Neutrophil (primary cell): Measurements from ENCODE around the gene NIM1K.
A peak's percentile ranks its signal among the peaks of the same experiment; 100 is the strongest.

Experiments used
- H3K27ac ChIP-seq: fragments of 200-600 bp; sonication (generic); 2 replicates; pipeline ENCODE4 v1.5.1; 2016; ENCODE audit warnings: mild to moderate bottlenecking, moderate library complexity
- H3K27me3 ChIP-seq: fragments of 200-600 bp; sonication (generic); 2 replicates; pipeline ENCODE4 v1.6.0; 2016; ENCODE audit warnings: mild to moderate bottlenecking
- H3K36me3 ChIP-seq: fragments of 200-600 bp; sonication (generic); 2 replicates; pipeline ENCODE4 v1.5.1; 2017
- H3K4me1 ChIP-seq, 2 experiments: fragments of 200-600 bp in 1 of 2; sonication (generic) in 1 of 2; 1 replicate in 1 of 2; 2 replicates in 1 of 2; pipeline versions ENCODE4 v1.5.1 to v1.6.1; 2013 to 2016; ENCODE audit warnings: low read depth in 1 of 2, low read length in 1 of 2, mild to moderate bottlenecking in 1 of 2, moderate library complexity in 1 of 2; ENCODE audit not compliant: control insufficient read depth in 1 of 2, insufficient read depth in 1 of 2
- H3K4me3 ChIP-seq, 2 experiments: fragments of 200-600 bp in 1 of 2; sonication (generic) in 1 of 2; 1 replicate in 1 of 2; 2 replicates in 1 of 2; pipeline ENCODE4 v1.5.1; 2013 to 2016; ENCODE audit warnings: low read depth in 1 of 2, low read length in 1 of 2, mild to moderate bottlenecking in 1 of 2, moderate library complexity in 1 of 2
- H3K9me3 ChIP-seq: fragments of 200-600 bp; sonication (generic); 2 replicates; pipeline ENCODE4 v1.5.1; 2016
- CTCF ChIP-seq: fragments of 200-600 bp; sonication (generic); IDR thresholded peaks from 2 replicates; pipeline ENCODE4 v1.5.1; 2016; ENCODE audit warnings: antibody characterized with exemption

NIM1K gene

DNA sequence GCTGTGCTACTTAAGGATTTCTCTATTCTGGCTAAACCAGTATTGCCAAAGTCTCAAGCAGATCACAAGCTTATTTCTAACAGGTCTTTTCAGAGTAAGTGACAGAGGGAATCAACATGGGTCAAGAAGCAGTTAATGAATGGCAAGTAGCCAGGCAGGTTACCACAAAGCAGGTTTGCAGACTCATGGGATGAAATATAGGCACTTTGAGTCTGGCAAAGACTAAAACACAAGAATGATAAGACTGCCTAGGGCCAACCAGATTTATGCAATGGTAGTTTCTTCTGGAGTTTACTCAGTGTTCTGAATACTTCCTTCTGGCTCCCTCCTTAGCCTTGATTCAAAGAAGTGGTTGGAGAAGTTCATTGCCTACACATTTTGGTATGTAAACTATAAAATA is 117.6 kb downstream of the NIM1K start:
- no peak for TF ChIP-seq CTCF
- no peak overlapping the region for H3K27ac ChIP-seq

DNA sequence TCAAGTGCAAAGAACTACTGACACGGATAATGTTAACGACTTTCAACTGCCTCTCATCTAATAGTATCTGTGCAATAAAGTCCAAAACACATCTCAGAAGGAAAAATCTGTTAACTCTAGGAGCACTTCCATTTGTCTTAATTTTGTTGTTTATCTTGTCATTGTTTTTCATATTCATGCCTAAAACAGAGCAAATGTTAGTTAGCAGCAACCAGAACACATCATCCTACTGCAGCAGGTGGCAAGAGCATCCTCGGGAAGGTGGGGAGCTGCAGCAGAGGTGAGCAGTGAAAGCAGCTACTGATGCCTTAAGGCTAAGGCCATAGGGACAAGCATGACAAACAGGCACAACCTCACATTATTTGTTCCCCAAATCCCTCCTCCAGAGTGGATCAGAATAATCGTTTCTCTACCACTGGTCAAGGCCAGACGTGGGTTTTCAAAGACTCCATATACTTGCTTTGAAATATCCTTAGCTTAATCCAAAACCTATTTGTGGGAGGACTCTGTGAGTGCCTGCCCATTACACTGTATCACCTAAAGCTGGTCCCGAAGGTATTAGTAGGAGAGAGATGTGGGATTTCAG is 120.1 kb downstream of the NIM1K start:
- Histone ChIP-seq H3K4me1 (peaks cover 16 to 17% of the 10 kb centered on the region in 2 experiments), H3K9me3 (no peaks in the 10 kb centered on the region), H3K4me3 (peak overlapping the region; percentile 84 to 93), H3K36me3 (no peaks in the 10 kb centered on the region), H3K27ac (peak overlapping the region; percentile 96), H3K27me3 (peaks cover 6% of the 10 kb centered on the region)
- no peak for TF ChIP-seq CTCF

More for the DNA sequence above, 117.6 kb downstream of the NIM1K start:
- Histone ChIP-seq H3K36me3 (no peaks in the 10 kb centered on the region), H3K4me3 (no peak overlapping the region), H3K4me1 (peaks cover 16 to 17% of the 10 kb centered on the region in 2 experiments), H3K27me3 (no peaks in the 10 kb centered on the region), H3K9me3 (no peaks in the 10 kb centered on the region)

DNA sequence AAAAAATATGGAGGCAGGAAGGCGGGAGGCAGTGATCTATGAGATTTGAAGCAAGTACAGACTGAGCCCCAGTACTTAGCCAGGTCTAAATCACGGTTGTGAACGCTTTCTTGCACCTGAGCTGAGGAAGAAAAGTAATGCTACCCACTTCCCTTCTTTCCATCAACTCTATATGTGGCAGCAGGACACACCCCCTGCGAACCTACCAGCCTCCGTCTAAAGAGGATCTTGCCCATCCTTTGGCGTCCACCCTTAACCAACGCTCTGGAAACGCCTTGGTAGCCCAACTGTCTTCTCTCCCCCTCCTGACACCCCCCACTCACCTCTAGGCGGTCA is 120.6 kb downstream of the NIM1K start:
- peak overlapping the region; percentile 84 to 93 for H3K4me3 ChIP-seq
- H3K4me1 ChIP-seq = peaks cover 16 to 17% of the 10 kb centered on the region in 2 experiments
- no peak for TF ChIP-seq CTCF
- H3K27ac ChIP-seq = peak overlapping the region; percentile 96
- H3K9me3 ChIP-seq = no peaks in the 10 kb centered on the region
- no peaks in the 10 kb centered on the region for H3K36me3 ChIP-seq
- H3K27me3 ChIP-seq = peaks cover 6% of the 10 kb centered on the region

DNA sequence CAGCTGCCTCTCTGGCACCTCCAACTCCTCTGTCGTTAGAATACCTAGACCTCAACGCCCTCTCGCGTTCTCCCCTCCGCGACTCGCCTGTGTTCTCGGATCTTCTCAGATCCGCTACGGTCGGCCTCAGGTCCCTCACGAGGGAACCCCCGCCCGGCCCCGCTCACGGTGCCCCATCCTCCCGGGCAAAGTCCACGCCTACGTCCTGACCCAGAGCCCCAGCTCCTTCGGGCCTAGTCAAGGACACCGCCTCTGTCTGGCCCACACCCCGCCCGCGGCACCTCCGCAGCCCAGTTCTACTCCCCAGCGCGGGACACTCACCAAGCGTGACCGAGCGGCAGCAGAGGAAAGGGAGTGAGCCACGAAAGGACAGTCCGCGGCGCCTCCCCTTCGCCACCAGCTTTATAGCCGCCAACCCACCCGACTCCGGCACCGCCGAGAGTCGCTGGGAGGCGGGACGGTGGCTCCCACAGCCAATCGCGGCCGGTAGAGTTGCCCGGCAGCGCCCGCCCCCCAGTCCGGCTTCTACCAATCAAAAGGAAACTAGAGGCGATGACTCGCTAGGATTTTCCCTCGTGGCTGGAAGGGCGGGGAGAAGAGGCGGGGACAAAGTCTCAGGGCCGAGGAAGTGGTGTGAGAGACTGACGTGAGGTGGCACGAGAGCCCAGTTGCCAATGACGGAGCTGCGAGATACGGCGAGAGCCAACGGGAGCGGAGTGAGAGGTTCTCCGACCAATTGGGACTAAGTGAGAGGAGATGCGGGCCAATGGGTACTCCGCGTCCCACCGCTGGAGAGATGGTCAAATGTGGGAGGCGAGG is 121.2 kb downstream of the NIM1K start, which contains the start of gene HMGCS1:
HMGCS1 (minus strand) TSS at position 378 of the 819 bp plus-strand sequence. CDS start 14,447 bp downstream, outside the sequence.
- Histone ChIP-seq H3K4me3 (peak within 1 kb of the TSS; percentile 84 to 93), H3K27ac (peak within 1 kb of the TSS; percentile 96), H3K27me3 (peaks cover 6% of the 10 kb centered on the region), H3K9me3 (no peaks in the 10 kb centered on the region), H3K4me1 (peaks cover 16 to 17% of the 10 kb centered on the region in 2 experiments), H3K36me3 (no peaks in the 10 kb centered on the region)
- TF ChIP-seq CTCF = peak; percentile 33

DNA sequence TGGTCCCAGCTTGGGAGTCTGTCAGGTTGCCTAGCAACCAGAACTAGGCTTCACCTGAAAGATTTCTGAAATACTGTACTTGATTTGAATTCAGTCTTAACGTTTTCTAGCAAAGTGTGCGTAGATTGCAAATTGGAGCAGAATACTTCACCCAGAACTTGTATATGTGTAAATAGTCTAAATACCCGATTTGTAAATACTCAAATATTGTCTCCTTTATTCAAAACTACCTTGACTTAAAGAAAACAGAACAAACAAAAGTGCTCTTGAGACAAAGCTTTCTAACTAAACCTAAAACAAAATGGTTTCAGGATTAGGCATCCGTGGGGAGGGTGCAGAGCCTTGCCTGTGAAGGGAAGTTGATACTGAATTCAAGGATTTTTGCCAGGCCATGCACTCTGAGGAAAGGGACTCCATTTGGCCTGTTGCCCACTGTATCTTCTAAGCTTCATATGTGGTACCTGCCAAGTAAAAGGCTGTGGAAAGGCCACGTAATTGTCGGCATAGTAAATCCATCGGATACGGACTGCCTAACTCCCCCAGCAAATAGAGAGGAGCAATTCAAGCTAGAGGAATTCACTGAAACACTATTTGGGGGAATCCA is 121.9 kb downstream of the NIM1K start:
- no peak for TF ChIP-seq CTCF
- H3K27ac ChIP-seq = peak overlapping the region; percentile 96
- no peaks in the 10 kb centered on the region for H3K9me3 ChIP-seq
- no peaks in the 10 kb centered on the region for H3K36me3 ChIP-seq
- H3K27me3 ChIP-seq = peaks cover 6% of the 10 kb centered on the region
- H3K4me3 ChIP-seq = peak overlapping the region; percentile 84 to 93
- peaks cover 16 to 17% of the 10 kb centered on the region in 2 experiments for H3K4me1 ChIP-seq
